Suppressor macrophage treated with lipopolysaccharide for 4 hours (primary cell): ENCODE results near the gene GZMM.
A peak's percentile ranks its signal among the peaks of the same experiment; 100 is the strongest.

Experiments used
- DNase-seq: peaks from one replicate; pipeline ENCODE4 v3.0.0-alpha.2; 2020

Gene GZMM

DNA sequence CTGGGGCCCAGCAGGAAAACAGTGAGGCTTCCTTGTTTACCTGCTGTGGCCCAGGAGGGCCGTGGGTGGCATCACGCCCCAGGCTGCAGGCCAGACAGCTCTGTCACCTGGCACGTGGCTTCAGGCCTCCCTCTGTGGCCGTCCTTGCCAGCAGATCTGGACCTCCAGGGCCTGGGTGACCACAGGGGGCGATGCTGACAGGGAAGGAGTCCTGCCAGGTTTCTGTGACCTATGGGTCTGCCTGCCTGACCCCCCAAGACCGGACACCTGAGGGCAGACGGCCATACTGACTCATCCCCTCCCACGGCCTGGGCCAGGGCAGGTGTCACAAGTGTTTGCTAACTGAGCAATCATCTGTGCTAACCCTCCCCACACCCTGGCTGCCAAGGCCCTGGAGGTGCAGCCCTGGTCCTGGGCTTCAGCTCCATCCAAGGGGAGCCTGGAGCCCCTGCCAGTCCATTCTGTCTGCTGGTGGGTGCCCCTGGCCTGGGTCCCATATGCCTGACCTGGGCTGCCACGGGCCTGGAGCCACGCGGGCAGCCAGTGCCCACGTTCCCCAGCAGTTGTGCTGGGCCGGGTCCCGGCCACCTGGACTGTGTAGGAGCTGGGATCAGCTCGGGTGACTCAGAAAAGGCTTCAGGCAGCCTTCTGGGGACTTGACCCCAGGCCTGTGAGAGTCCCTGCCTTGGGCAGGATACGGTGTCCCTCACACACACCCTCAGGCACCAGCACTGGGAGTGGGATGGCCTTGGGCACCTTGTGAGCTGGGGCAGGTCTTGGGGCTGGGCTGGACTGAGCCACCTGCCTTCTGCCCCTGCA, 8.6 kb upstream of the GZMM start:
- DNase-seq, result no peak

GRCh38 chr19:536031-536880, 7.6 kb upstream of the GZMM start:
- DNase-seq, result no peak

GRCh38 chr19:536881-537404, 6.9 kb upstream of the GZMM start:
- DNase-seq, result no peak

DNA sequence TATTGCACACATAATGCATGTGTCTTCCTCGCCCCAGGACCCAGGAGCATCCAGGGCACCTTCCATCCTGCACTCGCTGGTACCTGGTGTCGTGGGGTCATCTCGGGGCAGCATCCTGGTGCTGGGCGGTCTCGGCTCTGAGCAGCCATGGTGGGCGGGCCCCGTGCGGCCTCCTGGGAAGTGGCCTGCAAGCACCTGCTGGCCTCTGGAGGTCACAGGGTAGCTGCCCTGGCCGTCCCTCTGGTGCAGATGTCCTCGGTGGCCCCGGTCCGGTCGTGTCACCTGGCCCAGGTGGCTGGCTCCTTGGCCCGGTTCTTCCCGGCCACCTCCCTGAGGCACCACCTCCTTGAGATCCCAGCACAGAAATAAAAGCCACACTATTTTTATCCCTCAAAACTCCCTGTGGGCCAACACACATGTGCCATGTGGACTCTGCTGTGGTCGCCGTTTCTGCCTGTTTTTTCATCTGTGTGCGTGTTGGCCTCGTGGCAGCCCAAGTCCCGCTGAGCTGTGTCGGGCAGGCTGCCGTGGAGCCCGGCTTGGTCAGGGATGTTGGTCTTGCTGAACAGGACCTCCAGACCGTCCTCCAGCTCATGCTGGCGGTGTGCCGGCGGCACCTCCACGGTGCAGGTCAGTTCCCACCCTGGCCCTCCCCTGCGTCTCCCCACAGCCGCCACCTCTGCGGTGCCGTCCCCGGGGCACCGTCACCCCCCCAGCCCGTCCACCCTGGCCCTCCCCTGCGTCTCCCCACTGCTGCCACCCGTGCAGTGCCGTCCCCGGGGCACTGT, 5.0 kb upstream of the GZMM start:
- DNase-seq, result no peak

- no peak for DNase-seq
Measured at GRCh38 chr19:539429-540030, 4.3 kb upstream of the GZMM start.

DNA sequence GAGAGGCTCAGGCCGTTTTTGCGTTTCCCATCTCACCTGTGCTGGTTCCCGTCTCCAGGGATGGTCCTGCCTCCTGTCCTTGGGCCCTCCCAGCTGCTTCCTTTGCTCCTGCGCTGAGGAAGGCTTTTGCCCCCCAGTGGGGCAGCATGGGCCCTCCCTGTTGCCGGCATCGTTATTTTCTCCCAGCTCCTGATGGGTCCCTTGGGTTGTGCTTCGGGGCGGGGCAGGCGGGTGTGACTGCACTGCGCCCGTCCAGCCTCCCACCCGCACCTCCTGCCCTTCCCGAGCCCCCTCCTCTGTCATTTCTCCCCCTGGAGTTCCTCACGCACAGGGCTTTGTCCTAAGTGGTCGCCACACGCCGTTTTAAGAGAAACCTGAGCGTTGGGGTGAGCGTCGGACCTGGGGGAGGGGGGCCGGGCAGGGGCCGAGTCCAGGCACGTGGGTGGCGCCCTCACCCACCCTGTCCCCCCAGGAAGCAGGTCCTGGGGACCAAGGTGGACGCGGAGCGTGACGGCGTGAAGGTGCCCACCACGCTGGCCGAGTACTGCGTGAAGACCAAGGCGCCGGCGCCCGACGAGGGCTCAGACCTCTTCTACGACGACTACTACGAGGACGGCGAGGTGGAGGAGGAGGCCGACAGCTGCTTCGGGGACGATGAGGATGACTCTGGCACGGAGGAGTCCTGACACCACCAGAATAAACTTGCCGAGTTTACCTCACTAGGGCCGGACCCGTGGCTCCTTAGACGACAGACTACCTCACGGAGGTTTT, 2.8 kb upstream of the GZMM start:
- no peak for DNase-seq

GRCh38 chr19:541699-542098, 2.2 kb upstream of the GZMM start:
- no peak for DNase-seq

- DNase-seq, result no peak
Measured at GRCh38 chr19:542173-542866, 1.5 kb upstream of the GZMM start.

GRCh38 chr19:547117-547516, 3.3 kb downstream of the GZMM start:
- DNase-seq, result no peak

DNA sequence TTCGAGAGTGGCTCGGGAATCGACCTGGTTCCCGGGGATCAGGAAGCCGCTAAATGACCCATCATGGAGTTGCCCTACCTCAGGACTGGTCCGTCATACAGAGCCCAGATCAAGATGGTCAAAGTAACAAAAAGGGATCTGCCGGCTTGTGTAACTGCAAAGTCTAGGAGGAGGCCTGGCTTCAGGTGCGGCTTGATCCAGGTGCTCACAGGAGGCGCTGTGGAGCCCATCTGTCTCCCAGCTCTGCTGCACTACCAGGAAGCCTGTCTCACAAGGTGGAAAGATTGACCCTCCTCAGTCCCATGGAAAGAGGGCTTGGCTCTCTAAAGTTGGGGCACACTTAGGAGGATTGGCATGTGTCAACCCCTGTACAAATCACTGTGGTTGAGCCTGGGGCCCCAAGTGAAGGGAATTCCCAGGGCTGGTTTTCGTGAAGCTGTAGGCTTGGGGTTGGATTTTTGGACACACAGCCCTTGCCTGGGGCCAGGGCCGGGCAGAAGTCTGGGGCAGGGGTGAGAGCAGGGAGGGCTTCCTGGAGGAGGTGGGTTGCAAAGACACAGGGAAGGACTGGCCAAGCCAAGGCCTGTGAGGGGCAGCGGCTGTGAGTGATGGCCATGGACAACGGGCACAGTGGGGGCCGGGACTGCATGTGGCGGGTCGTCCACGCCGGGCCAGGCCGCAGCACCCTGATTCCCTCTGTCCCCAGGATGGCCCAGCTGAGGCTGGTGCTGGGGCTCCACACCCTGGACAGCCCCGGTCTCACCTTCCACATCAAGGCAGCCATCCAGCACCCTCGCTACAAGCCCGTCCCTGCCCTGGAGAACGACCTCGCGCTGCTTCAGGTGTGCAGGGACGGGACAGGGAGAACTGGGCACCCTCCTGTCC, 4.2 kb downstream of the GZMM start:
- no peak for DNase-seq

DNA sequence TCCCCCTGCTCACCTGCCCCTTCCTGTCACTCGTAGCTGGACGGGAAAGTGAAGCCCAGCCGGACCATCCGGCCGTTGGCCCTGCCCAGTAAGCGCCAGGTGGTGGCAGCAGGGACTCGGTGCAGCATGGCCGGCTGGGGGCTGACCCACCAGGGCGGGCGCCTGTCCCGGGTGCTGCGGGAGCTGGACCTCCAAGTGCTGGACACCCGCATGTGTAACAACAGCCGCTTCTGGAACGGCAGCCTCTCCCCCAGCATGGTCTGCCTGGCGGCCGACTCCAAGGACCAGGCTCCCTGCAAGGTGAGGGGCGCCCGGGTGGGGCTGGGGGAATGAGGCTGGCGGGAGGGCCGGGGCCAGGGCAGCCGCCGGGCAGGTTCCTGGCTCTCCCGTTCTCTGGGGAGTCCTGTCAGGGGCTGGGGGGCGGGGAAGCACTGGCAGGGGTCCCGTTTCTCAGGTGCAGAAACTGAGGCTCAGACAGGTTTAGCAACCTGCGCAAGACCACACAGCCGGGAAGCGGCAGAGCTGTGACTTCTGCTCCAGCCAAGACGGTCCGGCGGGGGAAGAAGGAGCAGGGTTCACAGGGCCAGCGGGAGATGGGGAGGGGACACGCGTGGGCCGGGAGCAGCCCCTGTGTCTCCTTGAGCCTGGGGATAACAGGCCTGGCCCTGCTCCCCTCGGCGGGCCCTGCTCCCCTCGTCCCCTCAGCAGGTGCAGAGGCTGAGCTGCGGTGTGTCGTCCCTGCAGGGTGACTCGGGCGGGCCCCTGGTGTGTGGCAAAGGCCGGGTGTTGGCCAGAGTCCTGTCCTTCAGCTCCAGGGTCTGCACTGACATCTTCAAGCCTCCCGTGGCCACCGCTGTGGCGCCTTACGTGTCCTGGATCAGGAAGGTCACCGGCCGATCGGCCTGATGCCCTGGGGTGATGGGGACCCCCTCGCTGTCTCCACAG, 5.3 kb downstream of the GZMM start:
- DNase-seq, result no peak

GRCh38 chr19:554817-555216, 11.0 kb downstream of the GZMM start:
- DNase-seq, result no peak

DNA sequence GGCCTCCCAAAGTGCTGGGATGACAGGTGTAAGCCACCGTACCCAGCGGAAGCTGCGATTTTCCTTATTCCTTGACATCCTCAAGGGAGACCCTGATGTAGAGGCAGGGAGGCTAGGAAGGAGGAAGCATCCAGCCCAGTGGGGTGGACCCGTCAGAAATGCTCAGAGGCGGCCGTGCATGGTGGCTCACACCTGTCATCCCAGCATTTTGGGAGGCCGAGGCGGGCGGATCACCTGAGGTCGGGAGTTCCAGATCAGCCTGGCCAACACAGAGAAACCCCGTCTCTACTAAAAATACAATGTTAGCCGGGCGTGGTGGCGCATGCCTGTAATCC, 11.6 kb downstream of the GZMM start:
- no peak for DNase-seq

DNA sequence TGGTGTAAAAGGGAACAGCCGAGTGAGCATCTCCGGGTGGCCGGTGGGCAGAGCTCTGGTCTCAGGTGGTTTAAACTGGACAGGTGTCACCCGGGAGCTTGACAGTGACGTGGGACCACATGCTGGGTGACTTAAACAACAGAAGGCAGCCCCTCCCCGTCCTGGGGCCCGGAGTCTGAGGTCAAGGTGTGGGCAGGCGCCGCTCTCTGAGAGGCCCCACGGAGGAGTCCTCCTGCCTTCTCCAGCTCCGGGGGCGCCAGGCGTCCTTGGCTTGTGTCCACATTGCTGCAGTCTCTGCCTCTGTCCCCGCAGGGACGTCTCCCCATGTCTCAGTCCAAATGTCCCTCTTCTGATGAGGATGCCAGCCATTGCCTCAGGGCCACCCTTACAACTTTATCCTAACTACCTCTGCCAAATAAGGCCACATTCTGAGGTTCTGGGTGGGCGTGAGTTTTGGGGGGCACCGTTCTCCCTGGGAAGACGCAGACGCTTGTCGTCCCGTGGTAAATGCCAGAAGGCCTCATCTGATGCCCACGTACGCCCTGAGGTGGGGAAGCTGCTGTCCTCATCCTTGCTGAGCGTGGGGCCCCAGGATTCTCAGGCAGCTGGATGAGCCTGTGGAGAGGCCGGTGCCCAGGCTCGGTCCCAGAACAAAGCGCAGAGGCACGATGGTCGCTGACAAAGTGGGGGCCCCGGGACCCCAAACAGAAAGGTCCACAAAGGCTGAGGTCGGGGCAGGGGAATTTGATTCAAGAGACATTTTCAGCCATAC, 12.9 kb downstream of the GZMM start:
- DNase-seq, result no peak

DNA sequence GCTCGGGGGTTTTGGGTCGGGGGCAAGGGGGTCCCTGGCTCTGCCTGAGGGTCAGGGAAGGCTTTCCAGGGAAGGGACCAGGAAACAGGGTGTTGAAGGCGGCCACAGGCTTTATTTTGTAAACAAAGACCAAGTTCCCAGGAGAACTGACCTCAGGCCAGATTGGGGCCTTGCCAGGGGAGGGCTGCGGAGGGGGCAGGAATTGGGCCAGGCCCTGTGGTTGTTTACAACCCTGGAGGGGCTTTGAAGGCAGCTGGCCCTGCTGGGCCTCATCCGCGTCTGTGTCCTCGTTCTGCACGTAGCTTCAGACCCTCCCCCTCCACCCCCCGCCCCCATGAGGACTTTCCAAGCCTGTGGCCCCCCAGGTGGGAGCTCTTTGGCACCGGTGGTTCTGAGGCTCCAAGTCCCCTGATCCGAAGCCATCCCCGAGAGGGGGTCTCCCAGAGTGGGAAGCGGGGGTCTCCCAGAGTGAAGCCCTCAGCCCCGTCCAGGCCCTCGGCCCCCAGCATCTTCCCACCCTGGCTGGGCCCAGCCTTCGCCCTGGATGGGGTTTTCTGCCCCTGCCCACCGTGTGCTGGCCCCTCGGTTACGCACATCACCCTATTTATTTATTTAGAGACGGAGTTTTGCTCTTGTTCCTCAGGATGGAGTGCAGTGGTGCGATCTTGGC, 15.1 kb downstream of the GZMM start:
- DNase-seq, result no peak

GRCh38 chr19:560121-560520, 16.3 kb downstream of the GZMM start:
- peak; percentile 10 for DNase-seq

DNA sequence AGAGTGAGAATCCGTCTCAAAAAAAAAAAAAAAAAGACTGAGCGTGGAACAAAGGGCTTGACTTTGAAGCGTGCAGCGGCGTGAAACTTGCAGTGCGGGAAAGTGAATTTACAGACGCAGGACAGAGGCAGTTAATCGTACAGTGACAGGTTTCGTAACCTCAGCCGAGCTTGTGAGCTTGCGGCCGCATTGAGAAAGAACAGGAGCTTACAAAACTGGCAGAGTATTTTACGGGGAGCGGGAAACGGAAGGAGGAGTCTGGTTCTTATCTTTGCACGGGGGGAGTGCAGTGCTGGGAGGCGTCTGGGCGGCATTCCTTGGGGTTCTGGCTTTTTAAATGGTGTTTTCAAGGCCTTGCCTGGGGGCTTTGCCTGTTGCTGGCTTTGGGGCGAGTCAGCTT, 22.6 kb downstream of the GZMM start:
- peak; percentile 71 for DNase-seq

DNA sequence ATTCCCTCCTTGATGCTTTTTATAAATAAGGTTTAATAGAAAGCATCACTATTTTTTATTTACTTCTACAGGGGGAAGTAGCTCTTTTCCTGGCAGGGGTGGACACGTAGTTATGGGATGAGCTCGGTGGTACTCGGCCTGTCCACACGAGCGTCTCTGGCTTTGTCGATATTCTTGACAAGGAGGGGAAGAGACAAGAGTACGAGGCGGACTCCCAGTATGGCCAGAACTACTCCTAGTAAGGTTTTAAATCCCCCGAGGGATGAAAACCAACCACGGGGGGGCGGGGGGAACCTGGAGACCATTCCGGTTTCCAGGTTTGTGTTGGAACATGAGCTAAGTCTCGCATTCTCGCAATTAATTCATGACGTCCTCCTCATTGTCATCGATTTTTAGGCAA, 23.0 kb downstream of the GZMM start:
- no peak for DNase-seq
